Fibroblast of lung (primary cell): Measurements from ENCODE around the gene ZNRF1.

Experiments used
- CTCF ChIP-seq, 2 donors: IDR thresholded peaks in 1 of 2; conservative IDR thresholded peaks in 1 of 2; 1 replicate in 1 of 2; 2 replicates in 1 of 2; pipeline ENCODE4 v1.5.1; 2011 to 2012; ENCODE audit warnings: low read length in 2 of 2, control low read depth in 1 of 2, inconsistent platforms in 1 of 2, low read depth in 1 of 2, mild to moderate bottlenecking in 1 of 2
- EZH2 ChIP-seq: IDR thresholded peaks from 2 replicates; pipeline ENCODE4 v1.5.1; 2012; ENCODE audit warnings: low read length, control low read depth, mild to moderate bottlenecking; ENCODE audit errors: missing control alignments

DNA sequence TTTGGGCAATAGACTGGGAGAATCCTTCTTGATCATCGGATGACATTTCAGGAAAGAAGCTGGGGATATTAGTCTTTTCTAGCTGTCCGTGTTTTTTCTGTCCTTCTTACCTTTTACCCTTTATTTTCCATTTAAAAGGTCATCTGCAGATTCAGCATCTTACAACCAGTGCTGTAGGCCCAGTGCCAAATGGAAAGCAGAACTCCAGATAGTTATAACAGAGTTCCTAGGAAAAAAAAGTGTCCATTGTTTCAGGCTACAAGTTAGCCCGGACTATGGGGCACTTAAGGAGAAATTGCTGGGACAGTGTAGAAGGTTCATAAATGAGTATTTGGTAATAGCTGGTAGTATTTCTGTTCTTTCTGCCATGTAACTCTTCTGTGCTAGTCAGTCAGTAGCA is 89.4 kb downstream of the ZNRF1 start:
- TF ChIP-seq CTCF (conservative IDR thresholded peaks at IDR 0.05 in 1 of 2, IDR thresholded peaks at IDR 0.05 in 1 of 2; ENCODE audit: low read depth in 1 of 2, low read length in 2 of 2) (no peak), EZH2 (no peak)
